Tibial nerve (tissue), 4 donors: ENCODE measurements around the gene FSCN2. TPM values are rescaled to one million over a fixed set of nuclear protein-coding genes. Genes with fewer than 3 reads are reported as not detected.
A peak's percentile ranks its signal among the peaks of the same experiment; 100 is the strongest.

Experiments used
- DNase-seq, 2 donors: peaks; one replicate each; pipeline ENCODE4 v3.0.0-alpha.2; 2019; ENCODE audit warnings: low spot score in 2 of 2
- H3K27ac ChIP-seq, 4 donors: fragments of 200-600 bp; sonication (generic) in 3 of 4; one replicate each; pipeline ENCODE4 v1.5.1; 2017 to 2019; ENCODE audit warnings: mild to moderate bottlenecking in 1 of 4
- H3K27me3 ChIP-seq, 2 donors: fragments of 200-600 bp; sonication (generic) in 1 of 2; one replicate each; pipeline versions ENCODE4 v1.5.1 to v1.6.0; 2017 to 2019
- H3K36me3 ChIP-seq, 3 donors: fragments of 200-600 bp; sonication (generic); one replicate each; pipeline ENCODE4 v1.5.1; 2018 to 2019
- H3K4me1 ChIP-seq, 4 donors: fragments of 200-600 bp; sonication (generic) in 3 of 4; one replicate each; pipeline ENCODE4 v1.5.1; 2017 to 2019
- H3K4me3 ChIP-seq, 4 donors: fragments of 200-600 bp; sonication (generic) in 3 of 4; one replicate each; pipeline ENCODE4 v1.5.1; 2017 to 2019; ENCODE audit warnings: mild to moderate bottlenecking in 1 of 4, moderate library complexity in 1 of 4
- H3K9me3 ChIP-seq, 4 donors: fragments of 200-600 bp; sonication (generic) in 3 of 4; one replicate each; pipeline ENCODE4 v1.5.1; 2017 to 2019
- CTCF ChIP-seq, 5 experiments: fragments of 200-600 bp in 3 of 5; fragments of 450-650 bp in 2 of 5; sonication (generic) in 3 of 5; IDR thresholded peaks; one replicate each; pipeline ENCODE4 v1.5.1; 2016 to 2019; ENCODE audit warnings: antibody characterized with exemption in 5 of 5, mild to moderate bottlenecking in 3 of 5, moderate library complexity in 2 of 5
- EP300 ChIP-seq, 2 donors: sonication (generic); formaldehyde crosslinking; IDR thresholded peaks; one replicate each; pipeline ENCODE4 v1.6.1; 2017; ENCODE audit warnings: antibody characterized with exemption in 2 of 2, mild to moderate bottlenecking in 1 of 2
- POLR2A ChIP-seq, 2 donors: fragments of 450-650 bp; IDR thresholded peaks; one replicate each; pipeline ENCODE4 v1.6.1; 2017; ENCODE audit warnings: antibody characterized with exemption in 2 of 2, mild to moderate bottlenecking in 2 of 2, moderate library complexity in 2 of 2
- WGBS, 2 donors: methylation state at CpG; one replicate each; pipeline ENCODE4 v1.1.5; 2018; 5-methylcytosine and 5-hydroxymethylcytosine counted together
- total RNA-seq, 4 donors: library from RNA; depleted of rRNA; stranded (reverse); fragments of >200 nt; gene quantifications; one replicate each; pipeline ENCODE4 v1.1.0, GENCODE V29; 2016

FSCN2 gene
- total RNA-seq, 4 donors from 2014 or later, result 0.42 to 4.4 (median 3.7) TPM

DNA sequence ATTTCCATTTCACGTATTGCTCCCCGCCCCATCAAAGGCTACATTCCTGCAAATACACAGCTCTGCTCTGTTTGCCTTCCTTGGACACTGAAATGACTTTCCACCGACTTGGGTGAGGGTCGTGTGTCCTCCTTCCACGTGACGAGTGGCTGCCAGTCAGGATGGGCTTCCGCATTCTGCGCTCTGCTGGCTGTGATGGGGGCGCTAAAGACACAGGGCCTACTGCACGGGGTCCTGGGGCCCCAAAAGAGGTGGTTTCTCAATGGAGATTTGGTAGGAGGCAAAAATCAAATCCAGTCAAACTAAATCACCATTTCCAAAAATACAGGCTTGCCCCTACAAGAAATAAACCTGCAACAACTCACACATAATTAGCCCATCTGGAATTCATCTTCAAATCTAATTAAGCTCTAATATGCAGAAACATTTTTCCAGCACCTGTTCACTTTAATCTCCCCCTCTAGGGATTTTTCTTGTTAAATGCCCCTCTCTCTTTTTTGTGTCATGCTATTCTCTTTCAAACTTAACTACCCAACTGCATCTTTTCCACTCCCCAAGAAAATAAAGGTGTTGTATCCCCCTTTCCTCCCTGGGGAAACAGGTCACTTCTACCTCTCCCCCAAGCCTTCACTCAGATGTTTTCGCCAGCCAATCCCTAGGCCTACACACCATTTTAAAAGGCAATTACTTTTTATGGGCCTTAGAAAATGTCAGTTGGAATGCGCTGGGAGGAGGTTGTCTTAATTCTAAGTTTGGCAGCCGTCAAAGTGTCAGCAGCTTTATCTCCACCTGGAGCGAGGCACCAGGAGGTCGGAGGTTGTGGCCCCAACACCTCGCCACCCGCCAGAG is 45.8 kb downstream of the FSCN2 start:
- H3K27ac ChIP-seq, result no peak overlapping the region
- H3K4me1 ChIP-seq, result peaks cover 0 to 23% (median 7%) of the 10 kb centered on the region in 4 donors
- H3K9me3 ChIP-seq, result no peaks in the 10 kb centered on the region
- no peak for DNase-seq
- peaks cover 0 to 70% (median 0%) of the 10 kb centered on the region in 3 donors for H3K36me3 ChIP-seq
- no peaks in the 10 kb centered on the region for H3K27me3 ChIP-seq
- no peak overlapping the region for H3K4me3 ChIP-seq
- TF ChIP-seq POLR2A (IDR thresholded peaks at IDR 0.05), result no peak
- TF ChIP-seq EP300 (IDR thresholded peaks at IDR 0.05), result no peak
- TF ChIP-seq CTCF (IDR thresholded peaks at IDR 0.05), result no peak
- 73 to 79% methylated on average over 17 of the region's 17 CpGs for WGBS, 2 donors

- DNase-seq, result no peak
- Histone ChIP-seq H3K27me3 (no peaks in the 10 kb centered on the region), H3K27ac (no peak overlapping the region), H3K36me3 (peaks cover 0 to 70% (median 0%) of the 10 kb centered on the region in 3 donors), H3K4me1 (peaks cover 0 to 23% (median 7%) of the 10 kb centered on the region in 4 donors), H3K4me3 (no peak overlapping the region), H3K9me3 (no peaks in the 10 kb centered on the region)
- TF ChIP-seq POLR2A (IDR thresholded peaks at IDR 0.05) (no peak), EP300 (IDR thresholded peaks at IDR 0.05) (no peak), CTCF (IDR thresholded peaks at IDR 0.05) (no peak)
- WGBS, 2 donors, result 78 to 81% methylated on average over 8 of the region's 8 CpGs
Measured at GRCh38 chr17:81574643-81574956, 46.4 kb downstream of the FSCN2 start.

GRCh38 chr17:81575836-81576235 is 47.7 kb downstream of the FSCN2 start:
- Histone ChIP-seq H3K27me3 (no peaks in the 10 kb centered on the region), H3K4me3 (no peak overlapping the region), H3K9me3 (no peaks in the 10 kb centered on the region), H3K36me3 (peaks cover 0 to 70% (median 0%) of the 10 kb centered on the region in 3 donors), H3K27ac (no peak overlapping the region), H3K4me1 (peaks cover 0 to 23% (median 7%) of the 10 kb centered on the region in 4 donors)
- no peak for DNase-seq
- TF ChIP-seq POLR2A (IDR thresholded peaks at IDR 0.05) (no peak), CTCF (IDR thresholded peaks at IDR 0.05) (no peak), EP300 (IDR thresholded peaks at IDR 0.05) (no peak)
- WGBS, 2 donors, result 87 to 88% methylated on average over 3 of the region's 3 CpGs

DNA sequence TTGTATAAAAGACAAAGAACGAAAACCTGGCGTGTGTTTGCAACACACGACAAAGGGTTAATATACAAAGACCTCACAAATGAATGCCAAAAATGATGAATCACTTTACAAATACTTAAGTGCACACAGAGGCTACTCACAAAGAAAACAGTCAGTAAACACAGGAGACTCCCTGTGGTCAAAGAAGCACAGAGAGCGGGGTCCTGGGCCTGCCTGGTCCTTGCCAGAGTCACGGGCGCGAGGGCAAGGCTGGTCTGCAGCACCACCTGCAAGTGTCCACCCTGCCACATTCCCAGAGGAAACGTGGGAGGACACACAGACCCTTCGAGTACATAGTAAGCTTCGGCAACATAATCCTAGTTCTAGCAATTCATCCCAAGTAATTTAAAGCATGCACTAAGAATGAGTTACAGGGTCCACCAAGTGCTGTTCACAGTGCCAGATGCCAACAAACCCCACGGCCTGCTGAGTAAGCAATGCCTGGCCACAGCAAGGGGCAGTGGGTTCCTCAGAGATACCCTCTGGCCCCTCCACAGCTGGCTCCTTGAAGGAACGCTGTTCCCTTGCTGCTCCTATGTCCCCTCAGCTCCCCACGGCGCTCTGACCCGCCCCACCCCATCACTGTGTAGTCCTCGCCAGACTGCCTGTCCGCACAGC is 48.6 kb downstream of the FSCN2 start:
- WGBS, 2 donors, result 31 to 36% methylated on average over 17 of the region's 17 CpGs
- TF ChIP-seq POLR2A (IDR thresholded peaks at IDR 0.05), result no peak
- TF ChIP-seq CTCF (IDR thresholded peaks at IDR 0.05), result no peak
- no peak for TF ChIP-seq EP300 (IDR thresholded peaks at IDR 0.05)

More for the DNA sequence above, 48.6 kb downstream of the FSCN2 start:
- H3K36me3 ChIP-seq, result peaks cover 0 to 67% (median 0%) of the 10 kb centered on the region in 3 donors
- no peaks in the 10 kb centered on the region for H3K27me3 ChIP-seq
- no peaks in the 10 kb centered on the region for H3K9me3 ChIP-seq
- H3K27ac ChIP-seq, result peak overlapping the region in 1 of 4 donors; percentile 31
- no peak for DNase-seq
- H3K4me3 ChIP-seq, result peak overlapping the region in 1 of 4 donors; percentile 9
- peaks cover 0 to 23% (median 7%) of the 10 kb centered on the region in 4 donors for H3K4me1 ChIP-seq
